ENCODE results near the gene UBXN1. TPM values are rescaled to one million over a fixed set of nuclear protein-coding genes. Genes with fewer than 3 reads are reported as not detected.

The UBXN1 gene
- total RNA-seq, 1 experiment from 2014 or later: 94.2 TPM

DNA sequence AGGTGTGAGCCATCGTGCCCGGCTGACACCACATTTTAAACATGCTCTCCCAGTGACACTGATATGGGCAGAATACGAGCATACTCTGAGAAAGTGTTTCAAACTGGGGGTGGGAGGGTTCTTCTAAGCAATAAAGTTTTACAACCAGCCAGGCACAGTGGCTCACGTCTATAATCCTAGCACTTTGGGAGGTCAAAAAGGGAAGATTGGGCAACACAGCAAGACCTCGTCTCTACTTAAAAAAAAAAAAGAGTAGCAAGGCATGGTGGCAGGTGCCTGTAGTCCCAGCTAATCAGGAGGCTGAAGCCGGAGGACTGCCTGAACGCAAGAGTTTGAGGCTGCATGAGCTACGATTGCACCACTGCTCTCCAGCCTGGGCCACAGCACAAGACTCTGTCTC lies 34.7 kb downstream of the UBXN1 start:
- Histone ChIP-seq H3K79me2 (ENCODE audit: insufficient read depth, low read length) (peaks cover 67% of the 10 kb centered on the region), H3K4me3 (replicated peaks in 1 of 2; ENCODE audit: low read depth in 1 of 2, low read length in 2 of 2) (no peak overlapping the region), H3K9me3 (ENCODE audit: control insufficient read depth in 1 of 2, insufficient read depth in 1 of 2, low read depth in 1 of 2, low read length in 2 of 2) (no peaks in the 10 kb centered on the region), H3K9me2 (ENCODE audit: insufficient read depth) (no peaks in the 10 kb centered on the region), H3K27me3 (ENCODE audit: insufficient read depth, low read length) (no peaks in the 10 kb centered on the region), H4K20me1 (ENCODE audit: insufficient read depth) (no peaks in the 10 kb centered on the region), H3K4me1 (ENCODE audit: control insufficient read depth in 1 of 2, insufficient read depth in 2 of 2, low read length in 2 of 2) (peaks cover 5 to 15% of the 10 kb centered on the region in 2 experiments; a peak in 3 of 4 replicates), H3K9ac (ENCODE audit: low read length) (no peak overlapping the region), H3K4me2 (ENCODE audit: low read length) (no peak overlapping the region), H3K27ac (ENCODE audit: low read depth, low read length) (no peak overlapping the region), H3K36me3 (ENCODE audit: control insufficient read depth in 1 of 2, insufficient read depth in 2 of 2, low read length in 2 of 2) (peaks cover 11 to 19% of the 10 kb centered on the region in 2 experiments; a peak in 3 of 4 replicates), H2AFZ (ENCODE audit: low read depth, low read length, poor library complexity, severe bottlenecking) (no peak overlapping the region)
- DNase-seq (ENCODE audit: low read depth, low spot score) (no peak), ATAC-seq (no peak)
- ChIA-PET RAD21 (ENCODE audit: low non-redundant PET in 1 of 2, low total read pairs in 2 of 2, uncharacterized antibody in 2 of 2, unreplicated experiment in 2 of 2) (no interaction called here), POLR2A (interaction anchor here (1.6 to 14.1 kb wide), 2 partner anchors 21 to 27 kb away, joined by 5 to 195 read pairs; partner anchors contain the start of genes C11orf98, CSKMT, LBHD1 and UQCC3), CTCF (no interaction called here)
- no peak for TF ChIP-seq YY1 (IDR thresholded peaks at IDR 0.05; ENCODE audit: extremely low read depth, insufficient replicate concordance, low read depth, low read length)
- no peak for TF ChIP-seq RAD21 (IDR thresholded peaks at IDR 0.05; ENCODE audit: low read depth)
- TF ChIP-seq, protein P1, sequence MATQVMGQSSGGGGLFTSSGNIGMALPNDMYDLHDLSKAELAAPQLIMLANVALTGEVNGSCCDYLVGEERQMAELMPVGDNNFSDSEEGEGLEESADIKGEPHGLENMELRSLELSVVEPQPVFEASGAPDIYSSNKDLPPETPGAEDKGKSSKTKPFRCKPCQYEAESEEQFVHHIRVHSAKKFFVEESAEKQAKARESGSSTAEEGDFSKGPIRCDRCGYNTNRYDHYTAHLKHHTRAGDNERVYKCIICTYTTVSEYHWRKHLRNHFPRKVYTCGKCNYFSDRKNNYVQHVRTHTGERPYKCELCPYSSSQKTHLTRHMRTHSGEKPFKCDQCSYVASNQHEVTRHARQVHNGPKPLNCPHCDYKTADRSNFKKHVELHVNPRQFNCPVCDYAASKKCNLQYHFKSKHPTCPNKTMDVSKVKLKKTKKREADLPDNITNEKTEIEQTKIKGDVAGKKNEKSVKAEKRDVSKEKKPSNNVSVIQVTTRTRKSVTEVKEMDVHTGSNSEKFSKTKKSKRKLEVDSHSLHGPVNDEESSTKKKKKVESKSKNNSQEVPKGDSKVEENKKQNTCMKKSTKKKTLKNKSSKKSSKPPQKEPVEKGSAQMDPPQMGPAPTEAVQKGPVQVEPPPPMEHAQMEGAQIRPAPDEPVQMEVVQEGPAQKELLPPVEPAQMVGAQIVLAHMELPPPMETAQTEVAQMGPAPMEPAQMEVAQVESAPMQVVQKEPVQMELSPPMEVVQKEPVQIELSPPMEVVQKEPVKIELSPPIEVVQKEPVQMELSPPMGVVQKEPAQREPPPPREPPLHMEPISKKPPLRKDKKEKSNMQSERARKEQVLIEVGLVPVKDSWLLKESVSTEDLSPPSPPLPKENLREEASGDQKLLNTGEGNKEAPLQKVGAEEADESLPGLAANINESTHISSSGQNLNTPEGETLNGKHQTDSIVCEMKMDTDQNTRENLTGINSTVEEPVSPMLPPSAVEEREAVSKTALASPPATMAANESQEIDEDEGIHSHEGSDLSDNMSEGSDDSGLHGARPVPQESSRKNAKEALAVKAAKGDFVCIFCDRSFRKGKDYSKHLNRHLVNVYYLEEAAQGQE (IDR thresholded peaks at IDR 0.05; ENCODE audit: low read depth): no peak
- no TSS peak for BruUV-seq (replicated peaks)
- intact Hi-C loops (cut with micrococcal nuclease): no loop called here

DNA sequence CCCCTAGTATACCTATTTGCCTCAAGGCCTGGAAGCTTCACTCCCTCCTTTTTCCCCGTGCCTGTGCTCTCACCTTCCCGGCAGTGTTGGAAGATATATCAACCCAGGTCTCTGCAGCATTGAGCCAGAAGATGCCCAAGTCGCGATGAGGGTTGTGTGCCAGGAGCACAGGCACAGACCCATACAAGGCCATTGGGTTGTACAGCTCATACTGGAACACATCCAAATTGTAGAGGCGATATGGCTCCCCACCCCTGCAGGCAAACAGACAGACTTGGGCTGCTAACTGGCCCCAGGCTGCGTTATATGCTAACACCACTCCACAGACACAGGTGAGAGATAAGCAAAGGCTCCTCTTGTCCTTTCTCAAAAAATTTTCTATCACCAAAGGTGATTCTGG lies 46.4 kb downstream of the UBXN1 start:
- Histone ChIP-seq H3K9me2 (ENCODE audit: insufficient read depth) (no peaks in the 10 kb centered on the region), H3K27me3 (ENCODE audit: insufficient read depth, low read length) (no peaks in the 10 kb centered on the region), H3K4me3 (replicated peaks in 1 of 2; ENCODE audit: low read depth in 1 of 2, low read length in 2 of 2) (no peak overlapping the region), H3K9ac (ENCODE audit: low read length) (no peak overlapping the region), H4K20me1 (ENCODE audit: insufficient read depth) (no peaks in the 10 kb centered on the region), H3K79me2 (ENCODE audit: insufficient read depth, low read length) (peaks cover 25% of the 10 kb centered on the region; the same call in 1 of the 2 replicates), H3K9me3 (ENCODE audit: control insufficient read depth in 1 of 2, insufficient read depth in 1 of 2, low read depth in 1 of 2, low read length in 2 of 2) (no peaks in the 10 kb centered on the region), H2AFZ (ENCODE audit: low read depth, low read length, poor library complexity, severe bottlenecking) (no peak overlapping the region), H3K27ac (ENCODE audit: low read depth, low read length) (no peak overlapping the region), H3K4me2 (ENCODE audit: low read length) (no peak overlapping the region), H3K4me1 (ENCODE audit: control insufficient read depth in 1 of 2, insufficient read depth in 2 of 2, low read length in 2 of 2) (no peaks in the 10 kb centered on the region), H3K36me3 (ENCODE audit: control insufficient read depth in 1 of 2, insufficient read depth in 2 of 2, low read length in 2 of 2) (peaks cover 68 to 69% of the 10 kb centered on the region in 2 experiments)
- ChIA-PET POLR2A (interaction anchor here (1.0 kb wide), 1 partner anchor 33 kb away, joined by 3 read pairs; the partner anchor contains the start of genes C11orf98 and CSKMT), RAD21 (ENCODE audit: low non-redundant PET in 1 of 2, low total read pairs in 2 of 2, uncharacterized antibody in 2 of 2, unreplicated experiment in 2 of 2) (no interaction called here), CTCF (no interaction called here)
- DNase-seq (ENCODE audit: low read depth, low spot score) (no peak), ATAC-seq (no peak)
- intact Hi-C loops (cut with micrococcal nuclease): no loop called here
- BruUV-seq (replicated peaks): no TSS peak
- TF ChIP-seq POLR2AphosphoS5 (IDR thresholded peaks at IDR 0.05; ENCODE audit: low read depth, low read length): no peak
- no peak for TF ChIP-seq SP1 (IDR thresholded peaks at IDR 0.05; ENCODE audit: low read depth)
- TF ChIP-seq EZH2phosphoT487 (IDR thresholded peaks at IDR 0.05; ENCODE audit: borderline replicate concordance): no peak
- TF ChIP-seq CBX3 (IDR thresholded peaks at IDR 0.05; ENCODE audit: low read depth): no peak
- no peak for TF ChIP-seq YY1 (IDR thresholded peaks at IDR 0.05; ENCODE audit: extremely low read depth, insufficient replicate concordance, low read depth, low read length)
- TF ChIP-seq RAD21 (IDR thresholded peaks at IDR 0.05; ENCODE audit: low read depth): no peak

All from HCT116 (cell line).